HepG2 (cell line): ENCODE data around the gene CD300LD. TPM values are rescaled to one million over a fixed set of nuclear protein-coding genes. Genes with fewer than 3 reads are reported as not detected.

Experiments
- ATAC-seq: fragments of 200-7000 bp; cut with Tn5 transposase; 3 replicates; pipeline ENCODE4 v1.9.1; 2020; ENCODE audit warnings: mild to moderate bottlenecking, moderate library complexity
- BruUV-seq: library from RNA; stranded (reverse); fragments of 400-500 nt; replicated peaks from 2 replicates; lab custom pipeline; 2021; lab: Mats Ljungman, UMichigan
- CTCF ChIA-PET: fragments of 300-600 bp; formaldehyde crosslinking; extraction: SDS; loops from one replicate; lab custom pipeline; 2021; ENCODE audit warnings: low total read pairs, inconsistent platforms, low intra/inter-chr PET ratio; lab: Yijun Ruan, JAX
- POLR2A ChIA-PET: fragments of 350-600 bp; sonication (Branson Sonifier 250); formaldehyde crosslinking; loops from one replicate; lab custom pipeline; 2020; ENCODE audit warnings: antibody characterized with exemption, inconsistent platforms; lab: Yijun Ruan, JAX
- DNase-seq: peaks from one replicate; pipeline ENCODE4 v3.0.0-alpha.2; 2015; ENCODE audit warnings: low spot score
- FAIRE-seq: peaks from 3 replicates; lab custom pipeline; 2011; peaks lifted over from hg19 to GRCh38; lab: Jason Lieb, UNC
- H2AFZ ChIP-seq: one replicate; pipeline ENCODE4 v1.6.1; 2011; ENCODE audit warnings: low read length, inconsistent platforms
- H3K27ac ChIP-seq: fragments of 300-600 bp; 3 replicates; pipeline ENCODE4 v1.8.0; 2011; ENCODE audit warnings: mixed run types, mild to moderate bottlenecking, mixed read lengths, low read length, inconsistent platforms; ENCODE audit not compliant: insufficient read depth; ENCODE audit errors: extremely low read length
- H3K27me3 ChIP-seq, 2 experiments: fragments of 200-600 bp in 1 of 2; 2 replicates in 1 of 2; 3 replicates in 1 of 2; pipeline versions ENCODE4 v1.6.0 to v1.8.0; 2011; ENCODE audit warnings: low read length in 2 of 2, mild to moderate bottlenecking in 2 of 2, moderate library complexity in 2 of 2, inconsistent platforms in 1 of 2; ENCODE audit not compliant: insufficient read depth in 2 of 2, control insufficient read depth in 1 of 2
- H3K36me3 ChIP-seq, 2 experiments: fragments of 200-600 bp in 1 of 2; replicated peaks in 1 of 2; 2 replicates in 1 of 2; 3 replicates in 1 of 2; pipeline versions ENCODE4 v1.5.1 to v1.8.0; 2011; ENCODE audit warnings: low read length in 2 of 2, inconsistent platforms in 1 of 2; ENCODE audit not compliant: insufficient read depth in 2 of 2, control insufficient read depth in 1 of 2
- H3K4me1 ChIP-seq: 2 replicates; pipeline ENCODE4 v1.5.1; 2012; ENCODE audit warnings: low read length, inconsistent platforms; ENCODE audit not compliant: insufficient read depth
- H3K4me2 ChIP-seq: 2 replicates; pipeline ENCODE4 v1.6.0; 2011; ENCODE audit warnings: low read depth, low read length, inconsistent platforms
- H3K4me3 ChIP-seq, 3 experiments: fragments of 200-600 bp in 1 of 3; sonication (generic), shearing (Covaris generic) in 1 of 3; replicated peaks in 1 of 3; 2 replicates each; pipeline ENCODE4 v1.5.1; 2011 to 2016; ENCODE audit warnings: low read length in 3 of 3, inconsistent platforms in 2 of 3, low read depth in 2 of 3, mild to moderate bottlenecking in 2 of 3, control low read depth in 1 of 3, mixed read lengths in 1 of 3; ENCODE audit not compliant: insufficient read depth in 1 of 3
- H3K79me2 ChIP-seq: one replicate; pipeline ENCODE4 v1.6.1; 2011; ENCODE audit warnings: low read length, inconsistent platforms; ENCODE audit not compliant: insufficient read depth
- H3K9ac ChIP-seq: 2 replicates; pipeline ENCODE4 v1.6.0; 2011; ENCODE audit warnings: mild to moderate bottlenecking, low read depth, low read length, inconsistent platforms; ENCODE audit not compliant: insufficient read depth
- H3K9me3 ChIP-seq: 2 replicates; pipeline ENCODE4 v1.5.1; 2012; ENCODE audit warnings: mild to moderate bottlenecking, low read length
- H4K20me1 ChIP-seq: 2 replicates; pipeline ENCODE4 v1.6.0; 2011; ENCODE audit warnings: inconsistent platforms, mild to moderate bottlenecking, low read length, moderate library complexity; ENCODE audit not compliant: insufficient read depth
- AGO1 ChIP-seq: fragments of 200-400 bp; formaldehyde crosslinking; IDR thresholded peaks from 2 replicates; pipeline ENCODE4 v1.6.1; 2017; ENCODE audit warnings: mild to moderate bottlenecking, low read depth, low read length, moderate library complexity; ENCODE audit not compliant: poor library complexity, severe bottlenecking
- CERS6 ChIP-seq: sonication (generic); formaldehyde crosslinking; IDR thresholded peaks from 2 replicates; pipeline ENCODE4 v1.5.0; 2020; ENCODE audit warnings: missing genetic modification reagents
- GLMP ChIP-seq: sonication (generic); formaldehyde crosslinking; IDR thresholded peaks from 2 replicates; pipeline ENCODE4 v1.9.0; 2021; ENCODE audit warnings: missing genetic modification reagents, mild to moderate bottlenecking, borderline replicate concordance
- HHEX ChIP-seq: IDR thresholded peaks from 2 replicates; pipeline ENCODE4 v1.6.1; 2016; ENCODE audit warnings: control low read depth
- HNF4G ChIP-seq, 2 experiments: sonication (generic) in 1 of 2; formaldehyde crosslinking in 1 of 2; IDR thresholded peaks; 2 replicates each; pipeline versions ENCODE4 v1.4.0 to v1.6.1; 2011 to 2020; ENCODE audit warnings: borderline replicate concordance in 2 of 2, low read depth in 2 of 2, mild to moderate bottlenecking in 2 of 2, low read length in 1 of 2, missing genetic modification reagents in 1 of 2, moderate library complexity in 1 of 2
- HNRNPUL1 ChIP-seq: fragments of 200-400 bp; formaldehyde crosslinking; IDR thresholded peaks from 2 replicates; pipeline ENCODE4 v1.6.1; 2017; ENCODE audit warnings: low read depth, mild to moderate bottlenecking, low read length, moderate library complexity
- NFRKB ChIP-seq: fragments of 450-650 bp; IDR thresholded peaks from 2 replicates; pipeline ENCODE4 v1.6.1; 2017
- SP2 ChIP-seq: sonication (generic); formaldehyde crosslinking; IDR thresholded peaks from 2 replicates; pipeline ENCODE4 v1.5.1; 2020; ENCODE audit warnings: mild to moderate bottlenecking, missing genetic modification reagents
- ZNF264 ChIP-seq: sonication (generic); formaldehyde crosslinking; IDR thresholded peaks from 2 replicates; pipeline ENCODE4 v1.4.0; 2020; ENCODE audit warnings: missing genetic modification reagents
- ZNF878 ChIP-seq: sonication (generic); formaldehyde crosslinking; IDR thresholded peaks from 2 replicates; pipeline ENCODE4 v1.8.1; 2023; ENCODE audit warnings: mild to moderate bottlenecking, missing genetic modification reagents, moderate library complexity
- WGBS: methylation state at CpG from one replicate; pipeline ENCODE4 v1.1.6; 2017; ENCODE audit warnings: low lambda C conversion rate; 5-methylcytosine and 5-hydroxymethylcytosine counted together
- in situ Hi-C: cut with HindIII; loops from 2 replicates; pipeline ENCODE4 v1.10.0; 2017; ENCODE audit warnings: low pct_unique_long_range_greater_than_20kb; ENCODE audit not compliant: extremely low pct_ligation_motif_present
- intact Hi-C: fragments of 100-400 bp; cut with micrococcal nuclease; formaldehyde crosslinking; loops from one replicate; pipeline ENCODE4 v1.10.0; 2022; ENCODE audit not compliant: unreplicated experiment
- polyA plus RNA-seq, 8 experiments: library from polyadenylated mRNA; depleted of rRNA in 3 of 8; stranded (reverse) in 7 of 8; unstranded in 1 of 8; fragments of >200 nt; fragmentation: Illumina TruSeq in 4 of 8; extraction: Trizol in 4 of 8; gene quantifications; 2 replicates each; pipeline versions ENCODE4 v1.2.1 to v1.2.3, GENCODE V29; 2011 to 2016; ENCODE audit warnings: low read depth in 4 of 8, missing spikeins in 1 of 8, mixed read lengths in 1 of 8; ENCODE audit not compliant: insufficient read depth in 1 of 8
- total RNA-seq, 5 experiments: library from RNA; depleted of rRNA; stranded (reverse); fragments of >200 nt; fragmentation: Illumina TruSeq; extraction: Trizol; gene quantifications; 2 replicates each; pipeline ENCODE4 v1.2.3, GENCODE V29; 2016; ENCODE audit warnings: low read depth in 1 of 5
- TF ChIP-seq, protein P1 (sequence below): sonication (generic); formaldehyde crosslinking; IDR thresholded peaks from 2 replicates; pipeline ENCODE4 v1.4.0; 2020; ENCODE audit warnings: missing genetic modification reagents, mild to moderate bottlenecking, borderline replicate concordance

Gene CD300LD
- total and polyA plus RNA-seq, 2 of the 13 experiments (the other 11 are each of a cell fraction or from before 2014, with no cell fraction given) = not detected

GRCh38 chr17:74632617-74633016, 40.5 kb upstream of the CD300LD start:
- ATAC-seq = no peak
- H3K36me3 ChIP-seq = no peaks in the 10 kb centered on the region
- ChIA-PET CTCF (no interaction called here), POLR2A (no interaction called here)
- H3K9me3 ChIP-seq = no peaks in the 10 kb centered on the region
- TF ChIP-seq HNRNPUL1 (no peak), ZNF264 (CRISPR knock-in tag) (no peak), GLMP (CRISPR knock-in tag) (no peak), HHEX (CRISPR knock-in tag) (no peak), SP2 (CRISPR knock-in tag) (no peak), HNF4G (IDR thresholded peaks at IDR 0.05; ENCODE audit: borderline replicate concordance, low read depth, low read length) (no peak), HNF4G (CRISPR knock-in tag; IDR thresholded peaks at IDR 0.05; ENCODE audit: borderline replicate concordance, low read depth) (no peak), AGO1 (no peak), ZNF878 (CRISPR knock-in tag) (no peak), CERS6 (CRISPR knock-in tag) (no peak), NFRKB (no peak)
- TF ChIP-seq, protein P1, sequence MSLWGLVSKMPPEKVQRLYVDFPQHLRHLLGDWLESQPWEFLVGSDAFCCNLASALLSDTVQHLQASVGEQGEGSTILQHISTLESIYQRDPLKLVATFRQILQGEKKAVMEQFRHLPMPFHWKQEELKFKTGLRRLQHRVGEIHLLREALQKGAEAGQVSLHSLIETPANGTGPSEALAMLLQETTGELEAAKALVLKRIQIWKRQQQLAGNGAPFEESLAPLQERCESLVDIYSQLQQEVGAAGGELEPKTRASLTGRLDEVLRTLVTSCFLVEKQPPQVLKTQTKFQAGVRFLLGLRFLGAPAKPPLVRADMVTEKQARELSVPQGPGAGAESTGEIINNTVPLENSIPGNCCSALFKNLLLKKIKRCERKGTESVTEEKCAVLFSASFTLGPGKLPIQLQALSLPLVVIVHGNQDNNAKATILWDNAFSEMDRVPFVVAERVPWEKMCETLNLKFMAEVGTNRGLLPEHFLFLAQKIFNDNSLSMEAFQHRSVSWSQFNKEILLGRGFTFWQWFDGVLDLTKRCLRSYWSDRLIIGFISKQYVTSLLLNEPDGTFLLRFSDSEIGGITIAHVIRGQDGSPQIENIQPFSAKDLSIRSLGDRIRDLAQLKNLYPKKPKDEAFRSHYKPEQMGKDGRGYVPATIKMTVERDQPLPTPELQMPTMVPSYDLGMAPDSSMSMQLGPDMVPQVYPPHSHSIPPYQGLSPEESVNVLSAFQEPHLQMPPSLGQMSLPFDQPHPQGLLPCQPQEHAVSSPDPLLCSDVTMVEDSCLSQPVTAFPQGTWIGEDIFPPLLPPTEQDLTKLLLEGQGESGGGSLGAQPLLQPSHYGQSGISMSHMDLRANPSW (CRISPR knock-in tag) = no peak
- DNase-seq = no peak
- H3K79me2 ChIP-seq = no peaks in the 10 kb centered on the region
- H3K4me3 ChIP-seq = no peak overlapping the region
- no peak overlapping the region for H3K27ac ChIP-seq
- H3K9ac ChIP-seq = no peak overlapping the region
- no peaks in the 10 kb centered on the region for H4K20me1 ChIP-seq
- no peak overlapping the region for H2AFZ ChIP-seq
- no peak for FAIRE-seq
- H3K27me3 ChIP-seq = peaks cover 4 to 37% of the 10 kb centered on the region in 2 experiments; a peak in 3 of 5 replicates
- H3K4me1 ChIP-seq = no peaks in the 10 kb centered on the region
- no TSS peak for BruUV-seq
- intact Hi-C loops (no loop called here), in situ Hi-C loops (no loop called here)
- 58% methylated on average over 9 of the region's 9 CpGs for WGBS
- no peak overlapping the region for H3K4me2 ChIP-seq
